Endothelial cell of umbilical vein (primary cell): ENCODE results near the gene GPR137B. TPM values are rescaled to one million over a fixed set of nuclear protein-coding genes. Genes with fewer than 3 reads are reported as not detected.

Source experiments
- BruUV-seq: library from RNA; stranded (reverse); fragments of 400-500 nt; replicated peaks from 2 replicates; lab custom pipeline; 2021; lab: Mats Ljungman, UMichigan
- CTCF ChIA-PET: fragments of 300-600, 350-600 bp; sonication (Branson Sonifier 250); formaldehyde crosslinking; loops from one replicate; lab custom pipeline; 2021; ENCODE audit warnings: antibody characterized with exemption, inconsistent platforms; lab: Charles Lee
- POLR2A ChIA-PET: fragments of 300-600, 350-600 bp; sonication (Branson Sonifier 250); formaldehyde crosslinking; loops from one replicate; lab custom pipeline; 2021; ENCODE audit warnings: antibody characterized with exemption, inconsistent platforms; lab: Charles Lee
- DNase-seq: peaks from one replicate; pipeline ENCODE4 v3.0.0-alpha.2; 2011; ENCODE audit warnings: low read depth, low spot score
- FAIRE-seq: peaks from 2 replicates; lab custom pipeline; 2011; peaks lifted over from hg19 to GRCh38; lab: Jason Lieb, UNC
- H2AFZ ChIP-seq: 2 replicates; pipeline ENCODE4 v1.6.0; 2012; ENCODE audit warnings: low read depth, low read length, control low read depth, inconsistent platforms
- H3K27ac ChIP-seq: 2 replicates; pipeline ENCODE4 v1.5.1; 2011; ENCODE audit warnings: low read depth, mild to moderate bottlenecking, control low read depth, low read length, moderate library complexity; ENCODE audit not compliant: insufficient read depth
- H3K27me3 ChIP-seq, 2 experiments: 2 replicates each; pipeline versions ENCODE4 v1.6.0 to v1.6.1; 2011; ENCODE audit warnings: low read length in 2 of 2, mixed read lengths in 1 of 2; ENCODE audit not compliant: control insufficient read depth in 2 of 2, insufficient read depth in 2 of 2
- H3K36me3 ChIP-seq, 2 experiments: 2 replicates in 1 of 2; 3 replicates in 1 of 2; pipeline ENCODE4 v1.5.1; 2011; ENCODE audit warnings: low read length in 2 of 2, mild to moderate bottlenecking in 1 of 2, moderate library complexity in 1 of 2; ENCODE audit not compliant: control insufficient read depth in 2 of 2, insufficient read depth in 2 of 2; ENCODE audit errors: extremely low read depth in 1 of 2
- H3K4me1 ChIP-seq: 3 replicates; pipeline ENCODE4 v1.5.1; 2011; ENCODE audit warnings: mild to moderate bottlenecking, low read length; ENCODE audit not compliant: control insufficient read depth, insufficient read depth; ENCODE audit errors: extremely low read depth
- H3K4me2 ChIP-seq: 2 replicates; pipeline ENCODE4 v1.6.1; 2011; ENCODE audit warnings: low read length, control low read depth, mixed read lengths; ENCODE audit not compliant: insufficient read depth
- H3K4me3 ChIP-seq, 3 experiments: fragments of 200-600 bp in 1 of 3; sonication (generic), shearing (Covaris generic) in 1 of 3; replicated peaks in 1 of 3; 2 replicates each; pipeline ENCODE4 v1.5.1; 2011 to 2016; ENCODE audit warnings: control low read depth in 3 of 3, low read length in 3 of 3, mild to moderate bottlenecking in 2 of 3, inconsistent platforms in 1 of 3, low read depth in 1 of 3, moderate library complexity in 1 of 3; ENCODE audit not compliant: insufficient read depth in 1 of 3
- H3K79me2 ChIP-seq: 2 replicates; pipeline ENCODE4 v1.6.0; 2012; ENCODE audit warnings: low read length, inconsistent platforms; ENCODE audit not compliant: control insufficient read depth, insufficient read depth
- H3K9ac ChIP-seq: replicated peaks from 2 replicates; pipeline ENCODE3; 2011; ENCODE audit warnings: low read length, control low read depth; ENCODE audit not compliant: insufficient read depth; ENCODE audit errors: extremely low read depth
- H3K9me1 ChIP-seq: replicated peaks from 3 replicates; pipeline ENCODE4 v1.6.0; 2011; ENCODE audit warnings: mild to moderate bottlenecking, low read length; ENCODE audit not compliant: control insufficient read depth, insufficient read depth; ENCODE audit errors: extremely low read depth
- H3K9me3 ChIP-seq: replicated peaks from 2 replicates; pipeline ENCODE4 v1.5.1; 2012; ENCODE audit warnings: low read length, inconsistent platforms; ENCODE audit not compliant: control insufficient read depth, insufficient read depth
- H4K20me1 ChIP-seq: replicated peaks from 2 replicates; pipeline ENCODE3; 2011; ENCODE audit warnings: mild to moderate bottlenecking, low read length; ENCODE audit not compliant: control insufficient read depth, insufficient read depth; ENCODE audit errors: extremely low read depth
- EZH2 ChIP-seq: IDR thresholded peaks from 2 replicates; pipeline ENCODE4 v1.6.1; 2012; ENCODE audit warnings: borderline replicate concordance, low read depth, mild to moderate bottlenecking, moderate library complexity, low read length, inconsistent platforms; ENCODE audit not compliant: severe bottlenecking
- FOS ChIP-seq: IDR thresholded peaks from 2 replicates; pipeline ENCODE4 v1.6.1; 2011; ENCODE audit warnings: mild to moderate bottlenecking, low read length, moderate library complexity, borderline replicate concordance; ENCODE audit not compliant: insufficient read depth
- GATA2 ChIP-seq: IDR thresholded peaks from 2 replicates; pipeline ENCODE4 v1.7.0; 2011; ENCODE audit warnings: low read depth, mild to moderate bottlenecking, moderate library complexity, mixed read lengths, low read length; ENCODE audit not compliant: insufficient read length, insufficient read depth
- JUN ChIP-seq: IDR thresholded peaks from 2 replicates; pipeline ENCODE4 v1.6.1; 2011; ENCODE audit warnings: borderline replicate concordance, low read depth; ENCODE audit not compliant: insufficient read length, insufficient read depth
- MYC ChIP-seq: IDR thresholded peaks from one replicate; pipeline ENCODE4 v1.6.1; 2011; ENCODE audit warnings: mild to moderate bottlenecking, low read depth, low read length
- POLR2A ChIP-seq: IDR thresholded peaks from 2 replicates; pipeline ENCODE4 v1.6.1; 2012; ENCODE audit warnings: low read depth, mild to moderate bottlenecking, control low read depth, low read length
- POLR2AphosphoS5 ChIP-seq: IDR thresholded peaks from 2 replicates; pipeline ENCODE4 v1.6.1; 2012; ENCODE audit warnings: low read depth, mild to moderate bottlenecking, control low read depth, low read length, moderate library complexity; ENCODE audit not compliant: insufficient read depth
- dilution Hi-C: fragments of 300-500 bp; cut with MboI; formaldehyde crosslinking; loops from one replicate; pipeline ENCODE4 v1.15.0; 2019; ENCODE audit warnings: low sequenced_read_pairs; ENCODE audit not compliant: extremely low pct_ligation_motif_present
- intact Hi-C: fragments of 100-400 bp; cut with micrococcal nuclease; formaldehyde crosslinking; loops from one replicate; pipeline ENCODE4 v1.10.0; 2022
- polyA plus RNA-seq, 4 experiments: library from polyadenylated mRNA; depleted of rRNA in 3 of 4; stranded (reverse) in 3 of 4; unstranded in 1 of 4; fragments of >200 nt; gene quantifications; 2 replicates each; pipeline versions ENCODE4 v1.2.1 to v1.2.3, GENCODE V29; 2011 to 2012; ENCODE audit warnings: missing spikeins in 1 of 4
- total RNA-seq: library from RNA; stranded (reverse); gene quantifications from 2 replicates; pipeline ENCODE4 v1.2.3, GENCODE V29; 2021
- TF ChIP-seq, protein P1 (sequence below), 2 donors: IDR thresholded peaks; 1 replicate in 1 of 2; 2 replicates in 1 of 2; pipeline ENCODE4 v1.5.1; 2011; ENCODE audit warnings: low read length in 2 of 2, mild to moderate bottlenecking in 2 of 2, moderate library complexity in 2 of 2, control low read depth in 1 of 2, inconsistent platforms in 1 of 2, low read depth in 1 of 2; ENCODE audit not compliant: insufficient read depth in 1 of 2; ENCODE audit errors: extremely low read depth in 1 of 2
- TF ChIP-seq, protein P2 (sequence below): IDR thresholded peaks from 2 replicates; pipeline ENCODE4 v1.6.1; 2011; ENCODE audit not compliant: insufficient read depth, insufficient read length

GPR137B gene
- total and polyA plus RNA-seq, 2 donors (not counting 3 experiments of a cell fraction or from before 2014, with no cell fraction given) = 7.8 to 11.9 TPM

- ChIA-PET POLR2A (no interaction called here), CTCF (interaction anchor here (1.4 kb wide), 1 partner anchor 11 kb away, joined by 3 read pairs; no protein-coding TSS in a partner anchor)
- dilution Hi-C loops = no loop called here
- Histone ChIP-seq H3K36me3 (peaks cover 0 to 2% of the 10 kb centered on the region in 2 experiments), H4K20me1 (no peaks in the 10 kb centered on the region), H3K79me2 (no peaks in the 10 kb centered on the region), H3K27ac (no peak overlapping the region), H3K4me2 (no peak overlapping the region), H3K9me1 (no peaks in the 10 kb centered on the region), H3K4me1 (no peaks in the 10 kb centered on the region), H3K9ac (no peak overlapping the region), H3K4me3 (no peak overlapping the region), H3K9me3 (no peaks in the 10 kb centered on the region), H2AFZ (no peak overlapping the region), H3K27me3 (no peaks in the 10 kb centered on the region)
- DNase-seq (no peak), FAIRE-seq (no peak)
- no TSS peak for BruUV-seq
- intact Hi-C loops = no loop called here
- TF ChIP-seq, protein P1, sequence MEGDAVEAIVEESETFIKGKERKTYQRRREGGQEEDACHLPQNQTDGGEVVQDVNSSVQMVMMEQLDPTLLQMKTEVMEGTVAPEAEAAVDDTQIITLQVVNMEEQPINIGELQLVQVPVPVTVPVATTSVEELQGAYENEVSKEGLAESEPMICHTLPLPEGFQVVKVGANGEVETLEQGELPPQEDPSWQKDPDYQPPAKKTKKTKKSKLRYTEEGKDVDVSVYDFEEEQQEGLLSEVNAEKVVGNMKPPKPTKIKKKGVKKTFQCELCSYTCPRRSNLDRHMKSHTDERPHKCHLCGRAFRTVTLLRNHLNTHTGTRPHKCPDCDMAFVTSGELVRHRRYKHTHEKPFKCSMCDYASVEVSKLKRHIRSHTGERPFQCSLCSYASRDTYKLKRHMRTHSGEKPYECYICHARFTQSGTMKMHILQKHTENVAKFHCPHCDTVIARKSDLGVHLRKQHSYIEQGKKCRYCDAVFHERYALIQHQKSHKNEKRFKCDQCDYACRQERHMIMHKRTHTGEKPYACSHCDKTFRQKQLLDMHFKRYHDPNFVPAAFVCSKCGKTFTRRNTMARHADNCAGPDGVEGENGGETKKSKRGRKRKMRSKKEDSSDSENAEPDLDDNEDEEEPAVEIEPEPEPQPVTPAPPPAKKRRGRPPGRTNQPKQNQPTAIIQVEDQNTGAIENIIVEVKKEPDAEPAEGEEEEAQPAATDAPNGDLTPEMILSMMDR (IDR thresholded peaks at IDR 0.05; ENCODE audit: extremely low read depth in 1 of 2, insufficient read depth in 1 of 2, low read depth in 1 of 2, low read length in 2 of 2) = no peak
- TF ChIP-seq POLR2A (no peak), MYC (no peak), EZH2 (no peak), JUN (no peak), POLR2AphosphoS5 (no peak), GATA2 (no peak), FOS (no peak)
- TF ChIP-seq, protein P2, sequence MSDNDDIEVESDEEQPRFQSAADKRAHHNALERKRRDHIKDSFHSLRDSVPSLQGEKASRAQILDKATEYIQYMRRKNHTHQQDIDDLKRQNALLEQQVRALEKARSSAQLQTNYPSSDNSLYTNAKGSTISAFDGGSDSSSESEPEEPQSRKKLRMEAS = no peak
Observed at GRCh38 chr1:236166041-236166440, 23.7 kb downstream of the GPR137B start.
